Cardiac septum (tissue), 1 donor: Measurements from ENCODE around the gene PELI2. TPM values are rescaled to one million over a fixed set of nuclear protein-coding genes. Genes with fewer than 3 reads are reported as not detected.
"Not testable (repeated sequence)": the region's sequence is repeated elsewhere in the genome, so short reads cannot be mapped to it uniquely, and the experiment has no call there.

Experiments used
- DNase-seq: peaks from one replicate; pipeline ENCODE4 v3.0.0-alpha.2; 2020; ENCODE audit warnings: low spot score
- intact Hi-C: fragments of 100-400 bp; cut with DNase I; formaldehyde crosslinking; loops from one replicate; pipeline ENCODE4 v1.14.0; 2022
- total RNA-seq: library from RNA; stranded (reverse); fragmentation: NEBNext Ultra II Directional; extraction: Animal tissue kit (Norgen Biotek cat#: 25700); gene quantifications from one replicate; pipeline ENCODE4 v1.2.1, GENCODE V29; 2021
- donor health status: DM: no; HTN: no; CAD: no.

Gene PELI2
- total RNA-seq, 1 donor from 2014 or later: 3.4 TPM

DNA sequence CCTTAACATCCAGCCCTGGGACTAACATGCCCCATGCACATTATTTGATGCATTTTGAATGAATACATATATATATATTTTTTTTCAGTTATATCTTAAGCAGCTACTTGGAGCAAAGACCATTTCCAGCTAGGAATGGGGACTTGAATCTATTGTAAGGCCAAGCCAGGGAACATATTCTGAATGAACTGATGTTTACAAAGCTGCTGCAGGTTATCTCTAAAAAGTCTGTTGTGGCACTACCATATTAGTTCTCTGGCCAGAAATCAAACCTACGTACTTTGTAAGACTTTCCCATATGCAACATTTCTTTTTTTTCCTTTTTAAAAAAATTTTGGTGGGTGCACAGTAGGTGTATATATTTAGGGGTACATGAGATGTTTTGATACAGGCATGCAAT lies 43.4 kb downstream of the PELI2 start:
- DNase-seq: no peak
- intact Hi-C loops: no loop called here

DNA sequence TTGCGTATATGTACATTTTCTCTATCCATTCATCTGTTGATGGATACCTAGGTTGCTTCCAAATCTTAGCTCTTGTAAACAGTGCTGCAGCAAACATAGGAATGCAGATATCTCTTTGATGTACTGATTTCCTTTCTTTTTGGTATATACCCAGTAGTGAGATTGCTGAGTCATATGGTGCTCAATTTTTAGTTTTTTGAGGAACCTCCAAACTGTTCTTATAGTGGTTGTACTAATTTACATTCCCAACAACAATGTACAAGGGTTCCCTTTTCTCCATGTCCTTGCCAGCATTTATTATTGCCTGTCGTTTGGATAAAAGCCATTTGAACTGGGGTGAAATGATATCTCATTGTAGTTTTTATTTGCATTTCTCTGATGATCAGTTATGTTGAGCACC lies 44.3 kb downstream of the PELI2 start:
- DNase-seq: no peak
- intact Hi-C loops: no loop called here

DNA sequence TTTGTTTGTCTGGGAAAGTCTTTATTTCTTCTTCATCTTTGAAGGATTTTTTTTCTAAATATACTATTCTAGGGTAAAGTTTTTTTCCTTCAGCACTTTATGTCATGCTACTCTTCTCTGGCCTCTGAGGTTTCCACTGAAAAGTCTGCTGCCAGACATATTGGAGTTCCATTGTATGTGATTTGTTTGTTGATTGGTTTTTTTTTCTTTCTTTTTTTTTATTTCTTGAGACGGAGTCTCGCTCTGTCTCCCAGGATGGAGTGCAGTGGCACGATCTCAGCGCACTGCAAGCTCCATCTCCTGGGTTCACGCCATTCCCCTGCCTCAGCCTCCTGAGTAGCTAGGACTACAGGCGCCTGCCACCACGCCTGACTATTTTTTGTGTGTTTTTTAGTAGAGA lies 48.4 kb downstream of the PELI2 start:
- intact Hi-C loops: not testable (repeated sequence)

DNA sequence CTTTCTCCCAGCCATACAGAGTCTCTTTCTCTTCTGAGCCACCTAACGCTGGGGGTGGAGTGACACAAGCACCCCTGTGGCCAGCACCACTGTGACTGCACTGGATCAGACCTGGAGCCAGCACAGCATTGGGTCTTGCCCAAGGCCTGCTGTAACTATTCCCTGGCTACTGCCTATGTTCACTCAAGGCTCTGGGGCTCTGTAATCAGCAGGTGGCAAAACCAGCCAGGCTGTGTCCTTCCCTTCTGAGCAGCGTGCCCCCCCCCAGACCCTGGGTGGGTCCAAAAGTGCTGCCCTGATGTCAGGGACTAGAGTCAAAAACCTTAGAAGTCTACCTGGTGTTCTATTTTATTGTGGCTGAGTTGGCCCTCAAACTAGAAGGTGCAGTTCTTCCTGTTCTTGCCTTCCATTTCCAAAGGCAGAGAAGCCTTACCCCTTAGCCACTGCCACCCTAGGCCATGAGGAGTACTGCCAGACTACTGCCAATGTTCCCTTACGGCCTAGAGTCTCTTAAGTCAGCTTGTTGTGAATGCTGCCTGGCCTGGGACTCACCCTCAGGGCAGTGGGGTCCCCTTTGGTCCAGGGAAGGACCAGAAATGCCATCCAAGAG lies 49.9 kb downstream of the PELI2 start:
- intact Hi-C loops: no loop called here
- no peak for DNase-seq

More for the DNA sequence above, 48.4 kb downstream of the PELI2 start:
- not testable (repeated sequence) for DNase-seq

DNA sequence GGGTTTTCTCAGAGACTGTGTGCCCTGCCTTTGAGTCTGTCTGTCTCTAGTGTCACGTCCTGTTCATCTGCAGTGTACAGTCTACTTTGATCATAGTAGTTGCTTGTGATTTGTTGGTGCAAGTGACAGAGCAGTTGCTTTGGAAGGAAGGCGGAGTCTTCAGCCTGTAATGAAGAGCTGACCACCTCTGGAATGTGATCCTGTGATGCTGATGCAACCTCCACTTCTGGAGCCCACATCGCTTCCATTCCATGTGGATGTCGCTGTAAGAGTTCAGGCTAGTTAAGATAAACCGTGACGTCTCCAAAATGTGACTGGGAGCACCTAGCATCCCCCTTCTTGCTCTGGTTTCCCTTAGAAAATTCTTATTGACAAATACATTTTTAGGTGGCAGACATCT lies 51.8 kb downstream of the PELI2 start:
- intact Hi-C loops: no loop called here
- no peak for DNase-seq

DNA sequence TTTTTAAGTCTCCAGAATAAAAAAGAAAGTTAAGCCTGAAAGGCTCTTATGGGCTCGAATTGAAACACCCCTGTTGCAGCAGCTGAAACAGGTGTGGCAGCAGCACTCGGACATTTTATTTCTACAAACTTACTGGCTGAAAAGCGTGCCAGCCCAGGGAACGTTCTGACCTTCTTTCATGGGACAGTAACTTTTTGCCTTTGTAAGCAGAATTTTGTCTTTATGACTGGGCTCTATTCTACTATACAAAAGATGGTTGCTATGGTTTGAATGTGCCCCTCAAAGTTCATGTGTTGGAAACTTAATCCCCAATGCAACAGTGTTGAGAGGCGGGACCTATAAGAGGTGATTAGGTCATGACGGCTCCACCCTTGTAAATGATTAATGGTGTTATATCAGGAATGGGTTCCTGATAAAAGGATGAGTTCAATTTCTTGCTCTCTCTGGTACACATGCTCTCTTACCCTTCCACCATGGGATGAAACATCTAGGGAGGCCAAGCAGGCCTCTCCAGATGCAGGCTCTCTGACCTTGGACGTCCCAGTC lies 52.7 kb downstream of the PELI2 start:
- intact Hi-C loops: no loop called here
- DNase-seq: no peak

DNA sequence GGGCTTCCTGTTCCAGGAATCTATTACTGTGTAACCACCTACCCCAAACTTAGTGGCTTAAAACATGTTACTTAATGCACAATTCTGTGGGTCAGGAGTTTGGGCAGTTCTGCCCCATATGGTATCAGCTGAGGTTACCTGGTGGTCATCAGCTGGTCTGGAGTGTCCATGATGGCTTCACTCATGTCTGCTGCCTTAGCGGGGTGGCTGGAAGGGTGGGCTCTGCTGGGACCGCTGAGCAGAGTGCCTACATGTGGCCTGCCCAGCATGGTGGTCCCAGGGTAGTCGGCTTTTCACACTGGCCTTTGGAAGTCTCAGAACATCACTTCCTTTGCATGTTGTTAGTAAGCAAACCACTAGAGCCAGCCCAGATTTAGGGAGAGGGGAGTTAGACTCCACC lies 53.9 kb downstream of the PELI2 start:
- DNase-seq: no peak

DNA sequence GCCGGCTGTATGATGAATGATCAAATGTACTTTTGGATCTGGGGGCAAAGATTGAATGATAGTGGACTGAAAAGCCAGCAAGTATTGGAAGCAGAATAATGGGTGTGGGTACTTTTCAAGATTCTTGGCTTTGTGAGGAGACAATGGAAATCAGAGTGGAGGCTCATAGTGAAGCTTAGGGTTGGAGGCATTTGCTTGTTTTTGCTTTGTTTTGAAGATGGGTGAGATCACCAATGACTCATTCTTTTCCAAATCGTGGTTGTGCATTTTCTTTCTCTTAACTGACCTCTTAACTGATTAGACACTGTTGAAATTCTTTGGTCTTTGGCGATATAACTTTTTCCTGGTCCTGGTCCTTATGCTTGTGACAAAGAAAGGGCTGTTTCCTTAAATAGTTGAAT lies 54.4 kb downstream of the PELI2 start:
- intact Hi-C loops: no loop called here
- DNase-seq: no peak

More for the DNA sequence above, 53.9 kb downstream of the PELI2 start:
- intact Hi-C loops: no loop called here

DNA sequence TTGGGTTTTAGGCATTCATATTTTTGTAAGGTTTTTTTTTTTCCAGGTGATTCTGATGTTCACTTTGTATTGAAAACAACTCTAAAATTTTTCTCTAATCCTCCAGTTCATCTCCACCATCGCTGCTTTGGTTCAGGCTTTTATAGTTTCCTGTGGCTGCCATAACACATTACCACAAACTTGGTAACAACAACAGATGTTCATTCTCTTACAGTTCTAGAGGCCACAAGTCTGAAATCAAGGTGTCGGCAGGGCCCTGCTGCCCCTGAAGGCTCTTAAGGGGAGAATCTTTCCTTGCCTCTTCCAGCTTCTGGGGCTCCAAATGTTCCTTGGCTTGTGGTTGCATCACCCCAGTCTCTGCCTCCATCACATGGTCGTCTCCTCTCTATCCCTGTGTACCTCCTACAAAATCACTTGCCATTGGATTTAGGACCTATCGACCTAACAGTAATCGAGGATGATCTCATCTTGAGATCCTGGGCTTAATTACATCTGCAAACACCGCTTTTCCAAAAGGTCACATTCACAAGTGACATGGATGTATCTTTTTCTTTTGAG lies 55.2 kb downstream of the PELI2 start:
- intact Hi-C loops: no loop called here
- no peak for DNase-seq

DNA sequence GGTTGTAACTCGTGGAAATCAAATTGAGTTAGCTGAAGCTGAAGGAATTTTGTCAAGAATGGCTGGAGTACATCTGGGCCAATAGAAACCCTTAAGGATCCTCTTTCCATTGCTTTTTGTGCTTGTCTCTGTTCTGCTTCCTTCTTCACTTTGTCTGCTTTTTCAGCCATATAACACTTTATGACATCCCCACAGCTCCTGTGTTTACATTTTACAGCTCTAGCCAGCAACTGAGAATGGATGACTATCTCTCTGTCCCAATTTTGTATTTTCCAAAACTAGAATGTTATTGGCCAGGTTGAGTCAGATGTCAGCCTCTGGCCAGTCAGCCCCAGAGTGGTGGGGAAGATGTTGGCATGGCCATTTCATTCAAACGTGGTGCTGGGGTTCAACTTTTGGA lies 57.6 kb downstream of the PELI2 start:
- intact Hi-C loops: no loop called here
- no peak for DNase-seq

DNA sequence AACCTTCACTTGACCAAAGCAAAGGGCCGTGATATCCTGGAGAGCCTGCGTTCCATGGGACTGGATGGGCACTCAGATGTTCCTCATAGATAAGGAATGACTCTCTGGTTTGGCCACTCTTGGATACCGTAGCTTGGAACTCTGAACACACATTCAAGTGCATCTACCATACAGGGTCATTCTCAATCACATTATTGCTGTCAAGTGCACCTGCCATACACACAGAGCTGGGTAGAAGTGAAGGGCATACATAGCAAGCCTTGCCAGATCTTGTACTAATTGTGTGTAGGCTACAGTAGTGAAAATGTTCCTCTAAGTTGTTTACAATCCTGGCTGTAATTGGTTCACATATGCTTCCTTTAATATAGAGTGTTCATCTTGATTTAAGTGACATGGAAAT lies 58.3 kb downstream of the PELI2 start:
- DNase-seq: no peak
- intact Hi-C loops: no loop called here

DNA sequence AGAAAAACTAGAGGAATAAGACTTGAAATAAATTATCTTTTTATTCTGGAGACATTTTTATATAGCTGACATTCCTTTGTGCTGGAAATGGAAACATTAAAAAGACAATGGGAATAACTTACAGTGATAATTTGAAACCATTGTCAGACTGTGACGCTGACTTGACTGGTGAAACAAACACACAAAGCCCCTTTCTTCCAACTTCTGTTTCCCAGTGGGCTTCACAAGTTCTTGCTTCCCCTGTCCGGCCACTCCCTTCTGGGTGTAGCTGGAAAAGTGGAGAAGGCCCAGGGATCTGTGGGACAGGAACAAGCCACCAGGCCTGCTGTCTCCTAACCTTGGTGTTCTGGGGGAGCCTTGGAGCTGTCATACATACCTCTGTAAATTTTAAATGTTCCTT lies 58.8 kb downstream of the PELI2 start:
- intact Hi-C loops: no loop called here
- no peak for DNase-seq

DNA sequence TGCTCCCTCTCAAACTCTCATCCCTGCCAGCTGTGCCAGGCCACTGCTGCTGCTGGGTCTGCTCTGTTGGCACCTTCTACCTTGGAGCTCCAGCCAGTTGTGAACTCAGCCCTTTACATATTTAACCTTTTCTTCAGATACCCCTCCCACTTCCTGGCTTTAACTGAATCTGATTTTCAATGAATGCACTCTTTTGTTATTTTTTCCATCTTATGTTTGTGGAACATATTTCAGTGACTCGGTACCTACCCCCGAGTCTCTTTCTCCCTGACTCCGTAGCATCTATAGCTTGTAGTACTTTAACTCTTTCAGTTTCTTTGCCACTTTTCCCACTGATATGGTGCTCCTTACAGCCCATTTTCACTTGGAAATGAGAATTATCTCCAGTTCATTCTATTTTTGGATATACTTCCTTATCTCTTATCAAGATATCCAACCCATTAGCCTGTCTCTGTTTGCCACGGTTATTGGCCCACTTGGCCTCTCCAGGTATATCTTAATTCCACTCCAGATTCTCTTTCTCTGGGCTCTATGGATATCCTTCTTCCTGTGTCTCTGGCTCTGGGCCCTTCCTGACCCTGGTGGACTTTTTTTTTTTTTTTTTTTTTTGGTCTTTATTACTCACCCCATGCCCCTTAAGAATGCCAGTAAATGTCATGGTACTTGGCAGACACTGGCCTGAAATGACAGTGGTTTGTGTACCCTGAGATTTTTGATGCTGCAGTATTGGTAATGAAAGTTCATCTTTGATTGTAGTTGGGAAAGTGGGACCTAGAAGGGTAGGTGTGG lies 62.7 kb downstream of the PELI2 start:
- no peak for DNase-seq
- intact Hi-C loops: no loop called here

DNA sequence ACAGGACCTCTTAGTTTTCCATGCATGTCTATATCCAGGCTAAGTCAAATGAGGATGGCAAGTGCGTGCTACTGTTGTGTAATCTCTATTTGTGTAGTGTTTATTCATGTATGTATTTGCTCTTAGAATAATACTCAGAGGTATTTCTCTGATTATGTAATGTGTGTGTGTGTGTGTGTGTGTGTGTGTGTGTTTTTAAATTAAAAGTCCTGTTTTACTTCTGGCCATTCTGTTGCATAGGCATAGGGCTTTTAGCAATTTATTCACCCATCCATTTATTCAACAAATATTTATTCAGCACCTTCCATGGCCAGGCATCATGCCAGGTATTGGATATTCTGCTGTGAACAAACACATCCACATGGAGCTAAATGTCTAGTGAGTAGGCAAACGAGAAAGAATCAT lies 63.5 kb downstream of the PELI2 start:
- intact Hi-C loops: no loop called here

DNA sequence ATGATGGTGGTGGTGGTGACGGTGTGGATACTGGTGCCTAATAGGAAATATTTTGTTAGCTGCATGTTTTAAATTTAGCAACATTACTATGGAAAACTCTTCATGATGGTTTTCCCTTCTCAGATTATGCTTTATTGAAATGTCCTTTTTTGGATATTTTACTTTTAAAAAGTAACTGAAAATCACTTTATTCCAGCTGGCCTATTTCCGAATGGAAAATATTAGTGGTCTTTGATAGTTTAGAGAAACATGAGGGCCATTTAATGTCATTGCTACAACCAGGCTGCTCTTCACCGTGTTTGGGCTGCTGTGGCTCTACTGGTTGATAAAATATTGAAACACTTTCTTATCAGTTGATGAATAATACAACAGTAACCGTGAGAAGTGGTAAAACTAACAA lies 64.2 kb downstream of the PELI2 start:
- intact Hi-C loops: no loop called here

More for the DNA sequence above, 63.5 kb downstream of the PELI2 start:
- DNase-seq: no peak

DNA sequence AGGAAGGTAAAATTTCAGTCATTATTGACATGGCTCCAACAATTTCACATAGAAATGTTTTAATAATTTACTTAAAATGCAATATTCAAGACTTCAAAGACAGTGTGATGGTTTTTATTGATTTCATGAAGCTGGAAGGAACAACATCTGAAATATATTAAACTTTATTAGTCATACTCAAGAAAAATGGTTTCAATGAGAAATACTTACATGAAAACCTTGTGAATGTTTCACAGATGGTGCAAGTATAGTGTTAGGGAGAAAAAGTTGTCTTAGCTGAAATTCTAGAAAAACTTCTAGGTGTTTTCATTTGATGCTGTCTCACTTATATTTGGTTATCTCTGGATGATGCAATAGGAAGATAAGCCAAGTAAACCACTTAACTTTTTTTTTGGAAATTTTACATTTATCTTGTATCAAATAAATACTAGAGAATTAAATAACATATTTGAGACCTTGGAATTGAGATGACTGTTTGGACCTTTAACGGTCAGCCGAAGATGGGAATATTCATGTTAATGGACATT lies 65.5 kb downstream of the PELI2 start:
- intact Hi-C loops: no loop called here
- DNase-seq: no peak

More for the DNA sequence above, 64.2 kb downstream of the PELI2 start:
- no peak for DNase-seq

DNA sequence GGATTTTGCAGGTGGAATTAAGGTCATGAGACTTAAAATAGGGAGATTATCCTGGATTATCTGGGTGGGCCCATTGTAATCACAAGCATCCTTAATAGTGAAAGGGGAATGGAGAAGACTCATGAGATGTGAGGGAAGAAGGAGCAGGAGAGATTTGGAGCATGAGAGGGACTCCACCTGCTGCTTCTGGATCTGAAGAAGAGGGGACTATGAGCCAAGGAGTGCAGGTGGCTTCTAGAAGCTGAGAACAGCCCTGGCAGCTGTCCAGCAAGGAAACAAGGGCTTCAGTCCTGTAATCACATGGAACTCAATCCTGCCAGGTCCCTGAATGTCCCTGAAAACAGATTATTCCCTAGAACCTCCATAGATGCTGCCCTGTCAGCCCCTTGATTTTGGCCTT lies 67.8 kb downstream of the PELI2 start:
- intact Hi-C loops: no loop called here
- DNase-seq: no peak

DNA sequence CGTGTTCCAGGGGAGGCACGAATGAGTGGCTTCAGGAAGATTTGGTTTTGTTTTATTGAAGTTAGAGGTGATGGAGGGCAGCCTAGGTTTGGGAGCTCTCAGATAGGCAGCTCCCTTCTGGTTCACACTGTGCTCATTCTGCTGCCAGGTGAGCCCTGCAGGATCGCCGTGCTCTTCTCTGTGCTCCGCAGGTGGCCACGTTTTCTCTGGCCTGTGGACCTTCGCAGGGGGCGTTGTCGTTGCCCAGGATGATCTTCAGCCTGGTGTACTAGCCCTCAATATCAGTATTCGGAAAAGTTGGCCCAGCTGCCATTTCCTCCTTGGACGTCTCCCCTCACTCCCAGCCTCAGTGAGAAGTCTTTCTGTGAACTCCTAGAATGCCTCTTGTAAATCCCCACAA lies 69.5 kb downstream of the PELI2 start:
- intact Hi-C loops: no loop called here
- DNase-seq: peak; percentile 71

DNA sequence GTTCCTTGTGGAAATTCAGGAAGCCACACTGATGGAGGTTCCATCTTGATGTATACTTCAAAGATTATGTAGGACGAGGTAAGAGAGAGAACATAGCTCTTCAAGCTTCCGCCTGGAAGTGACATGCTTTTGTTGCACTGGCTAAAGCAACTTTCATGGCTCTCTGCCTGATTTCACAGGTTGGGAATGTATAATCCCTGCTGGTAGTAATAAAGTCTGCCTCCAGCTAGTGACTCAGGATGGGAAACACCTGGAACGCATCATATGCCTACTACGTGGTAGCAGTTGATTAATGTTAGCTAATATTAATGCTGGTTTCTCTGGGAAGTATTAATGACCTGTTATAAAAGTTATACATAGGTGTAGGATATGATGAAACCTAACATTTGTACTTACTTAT lies 71.1 kb downstream of the PELI2 start:
- no peak for DNase-seq
- intact Hi-C loops: no loop called here

DNA sequence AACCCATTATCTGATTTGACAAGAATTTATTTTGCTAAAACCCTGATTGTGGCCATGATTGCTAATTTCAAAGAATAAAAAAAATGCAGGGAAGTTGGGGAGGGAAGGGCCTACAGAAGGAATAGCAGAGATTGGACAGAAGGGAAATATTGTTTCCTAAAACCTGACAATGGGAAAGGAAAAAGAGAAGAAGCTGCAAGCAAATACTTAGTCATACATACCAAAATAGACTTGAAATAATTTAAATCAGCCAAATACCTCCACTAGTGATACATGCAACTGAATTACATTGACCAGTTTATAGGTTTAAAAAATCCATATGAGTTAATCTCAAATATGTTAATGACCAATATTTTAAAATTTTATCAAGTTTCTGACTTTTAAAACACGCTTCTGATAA lies 75.1 kb downstream of the PELI2 start:
- DNase-seq: no peak
- intact Hi-C loops: no loop called here

DNA sequence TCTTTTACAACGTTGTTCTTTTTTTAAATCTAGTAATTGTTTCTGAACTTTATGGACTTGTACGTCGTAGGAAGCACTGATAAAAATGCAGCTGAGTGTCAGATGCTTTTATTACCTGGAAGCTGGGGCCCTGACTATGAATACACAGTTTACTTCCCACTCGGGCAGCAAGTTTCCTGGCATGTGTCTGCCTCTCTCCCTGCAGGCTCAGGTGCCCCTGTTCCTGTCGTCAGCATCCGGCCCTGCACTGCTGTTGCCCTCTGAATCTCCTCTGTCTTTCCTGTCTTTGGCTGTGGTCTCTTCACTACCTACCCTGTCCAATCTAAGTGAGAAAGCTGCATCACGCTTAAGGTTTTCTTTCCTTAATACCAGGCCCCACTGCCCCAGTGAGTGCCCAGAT lies 75.8 kb downstream of the PELI2 start:
- intact Hi-C loops: no loop called here

More for the DNA sequence above, 75.8 kb downstream of the PELI2 start:
- no peak for DNase-seq
